HepG2 (cell line): Measurements from ENCODE around the gene RMI2.

Source experiments
- CC2D1A ChIP-seq: sonication (generic); formaldehyde crosslinking; IDR thresholded peaks from 2 replicates; pipeline ENCODE4 v1.8.1; 2023; ENCODE audit warnings: mild to moderate bottlenecking, missing genetic modification reagents
- RFXAP ChIP-seq: sonication (generic); formaldehyde crosslinking; IDR thresholded peaks from 2 replicates; pipeline ENCODE4 v1.4.0; 2020; ENCODE audit warnings: missing genetic modification reagents, borderline replicate concordance
- ZNF7 ChIP-seq: IDR thresholded peaks from 2 replicates; pipeline ENCODE4 v1.6.1; 2016; ENCODE audit warnings: missing biosample characterization, missing genetic modification reagents
- ZNF883 ChIP-seq: sonication (generic); formaldehyde crosslinking; IDR thresholded peaks from 2 replicates; pipeline ENCODE4 v1.5.1; 2020; ENCODE audit warnings: mild to moderate bottlenecking, missing genetic modification reagents; ENCODE audit errors: not compliant biosample characterization

DNA sequence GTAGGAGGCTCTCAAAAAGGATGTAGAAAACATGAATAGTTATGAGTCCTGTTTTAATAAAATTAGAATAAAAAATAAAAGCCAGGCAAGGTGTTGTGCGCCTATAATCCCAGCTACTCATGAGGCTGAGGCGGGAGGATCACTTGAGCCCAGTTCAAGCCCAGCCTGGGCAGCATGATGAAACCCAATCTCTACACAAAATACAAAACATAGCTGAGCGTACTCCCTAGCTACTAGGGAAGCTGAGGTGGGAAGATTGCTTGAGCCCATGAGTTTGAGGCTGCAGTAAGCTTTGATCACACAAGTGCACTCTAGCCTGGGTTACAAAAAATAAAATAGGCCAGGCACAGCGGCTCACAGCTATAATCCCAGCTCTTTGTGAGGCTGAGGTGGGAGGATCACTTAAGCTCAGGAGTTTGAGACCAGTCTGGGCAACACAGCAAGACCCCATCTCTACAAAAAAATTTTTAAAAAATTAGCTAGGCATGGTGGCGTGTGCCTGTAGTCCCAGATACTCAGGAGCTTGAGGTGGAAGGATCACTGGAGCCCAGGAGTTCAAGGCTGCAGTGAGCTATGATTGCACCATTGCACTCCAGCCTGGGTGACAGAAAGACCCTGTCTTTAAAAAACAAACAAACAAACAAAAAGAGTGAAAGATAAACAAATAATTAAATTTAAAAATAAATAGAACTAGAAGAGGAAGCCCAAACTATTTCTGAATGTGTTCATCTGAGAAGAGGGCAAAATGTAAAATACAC is 46.9 kb upstream of the RMI2 start:
- TF ChIP-seq ZNF7 (CRISPR knock-in tag) (no peak), ZNF883 (CRISPR knock-in tag) (no peak), CC2D1A (CRISPR knock-in tag) (no peak), RFXAP (no peak)
